Suprapubic skin (tissue), 4 donors: ENCODE results near the gene FNDC1. TPM values are rescaled to one million over a fixed set of nuclear protein-coding genes. Genes with fewer than 3 reads are reported as not detected.

ENCODE experiments used
- DNase-seq, 2 donors: peaks; one replicate each; pipeline ENCODE4 v3.0.0-alpha.2; 2019; ENCODE audit warnings: low spot score in 2 of 2
- H3K27ac ChIP-seq: fragments of 200-600 bp; sonication (generic); one replicate; pipeline ENCODE4 v1.5.1; 2019
- H3K27me3 ChIP-seq: fragments of 200-600 bp; sonication (generic); one replicate; pipeline ENCODE4 v1.5.1; 2019
- H3K36me3 ChIP-seq: fragments of 200-600 bp; sonication (generic); one replicate; pipeline ENCODE4 v1.5.1; 2019
- H3K4me1 ChIP-seq: fragments of 200-600 bp; sonication (generic); one replicate; pipeline ENCODE4 v1.5.1; 2019
- H3K4me3 ChIP-seq: fragments of 200-600 bp; sonication (generic); one replicate; pipeline ENCODE4 v1.5.1; 2019; ENCODE audit warnings: mild to moderate bottlenecking
- H3K9me3 ChIP-seq: fragments of 200-600 bp; sonication (generic); one replicate; pipeline ENCODE4 v1.5.1; 2019
- EP300 ChIP-seq: sonication (generic); formaldehyde crosslinking; IDR thresholded peaks from one replicate; pipeline ENCODE4 v1.6.1; 2017; ENCODE audit warnings: antibody characterized with exemption
- POLR2A ChIP-seq, 2 donors: fragments of 450-650 bp; IDR thresholded peaks; one replicate each; pipeline ENCODE4 v1.6.1; 2017; ENCODE audit warnings: antibody characterized with exemption in 2 of 2, mild to moderate bottlenecking in 2 of 2, moderate library complexity in 2 of 2
- POLR2AphosphoS5 ChIP-seq, 3 donors: sonication (generic); formaldehyde crosslinking; IDR thresholded peaks; one replicate each; pipeline ENCODE4 v1.6.1; 2017; ENCODE audit warnings: antibody characterized with exemption in 3 of 3
- WGBS: methylation state at CpG from one replicate; pipeline ENCODE4 v1.1.5; 2018; 5-methylcytosine and 5-hydroxymethylcytosine counted together
- total RNA-seq, 4 donors: library from RNA; depleted of rRNA; stranded (reverse); fragments of >200 nt; gene quantifications; one replicate each; pipeline ENCODE4 v1.1.0, GENCODE V29; 2016
- TF ChIP-seq, protein P1 (sequence below), 2 donors: fragments of 200-600 bp in 1 of 2; fragments of 450-650 bp in 1 of 2; sonication (generic) in 1 of 2; IDR thresholded peaks; one replicate each; pipeline ENCODE4 v1.5.1; 2016 to 2019; ENCODE audit warnings: antibody characterized with exemption in 2 of 2, mild to moderate bottlenecking in 1 of 2, moderate library complexity in 1 of 2

FNDC1 gene
- total RNA-seq, 4 donors from 2014 or later = 0.13 to 0.89 (median 0.15) TPM; not detected in 1

- DNase-seq = no peak
- TF ChIP-seq, protein P1, sequence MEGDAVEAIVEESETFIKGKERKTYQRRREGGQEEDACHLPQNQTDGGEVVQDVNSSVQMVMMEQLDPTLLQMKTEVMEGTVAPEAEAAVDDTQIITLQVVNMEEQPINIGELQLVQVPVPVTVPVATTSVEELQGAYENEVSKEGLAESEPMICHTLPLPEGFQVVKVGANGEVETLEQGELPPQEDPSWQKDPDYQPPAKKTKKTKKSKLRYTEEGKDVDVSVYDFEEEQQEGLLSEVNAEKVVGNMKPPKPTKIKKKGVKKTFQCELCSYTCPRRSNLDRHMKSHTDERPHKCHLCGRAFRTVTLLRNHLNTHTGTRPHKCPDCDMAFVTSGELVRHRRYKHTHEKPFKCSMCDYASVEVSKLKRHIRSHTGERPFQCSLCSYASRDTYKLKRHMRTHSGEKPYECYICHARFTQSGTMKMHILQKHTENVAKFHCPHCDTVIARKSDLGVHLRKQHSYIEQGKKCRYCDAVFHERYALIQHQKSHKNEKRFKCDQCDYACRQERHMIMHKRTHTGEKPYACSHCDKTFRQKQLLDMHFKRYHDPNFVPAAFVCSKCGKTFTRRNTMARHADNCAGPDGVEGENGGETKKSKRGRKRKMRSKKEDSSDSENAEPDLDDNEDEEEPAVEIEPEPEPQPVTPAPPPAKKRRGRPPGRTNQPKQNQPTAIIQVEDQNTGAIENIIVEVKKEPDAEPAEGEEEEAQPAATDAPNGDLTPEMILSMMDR (IDR thresholded peaks at IDR 0.05) = no peak
- TF ChIP-seq POLR2AphosphoS5 (IDR thresholded peaks at IDR 0.05) (no peak), EP300 (no peak)
- Histone ChIP-seq H3K36me3 (no peaks in the 10 kb centered on the region), H3K27me3 (no peaks in the 10 kb centered on the region), H3K9me3 (no peaks in the 10 kb centered on the region), H3K4me3 (no peak overlapping the region), H3K27ac (no peak overlapping the region), H3K4me1 (no peaks in the 10 kb centered on the region)
- WGBS = 91% methylated on average over 5 of the region's 5 CpGs
Measured at GRCh38 chr6:159298840-159299239, 129.6 kb downstream of the FNDC1 start.

DNA sequence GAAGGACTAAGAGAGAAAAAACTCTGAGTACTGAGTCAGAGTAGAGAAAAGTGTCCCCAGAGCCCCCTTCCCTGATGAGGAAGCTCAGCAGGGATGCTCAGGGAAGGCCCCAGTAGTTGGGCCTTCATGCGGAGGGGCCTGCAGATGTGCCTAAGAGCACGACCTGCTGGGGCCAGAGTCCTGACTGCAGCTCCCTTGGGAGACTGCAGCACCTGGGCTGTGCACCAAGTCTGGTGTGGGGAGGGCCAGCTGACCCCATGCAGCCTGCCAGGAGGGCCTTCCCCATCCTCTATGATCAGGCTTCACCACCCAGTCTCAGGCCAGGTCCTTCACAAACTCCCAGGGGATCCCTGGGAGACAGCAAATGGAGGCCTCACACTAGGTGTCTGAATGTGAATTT lies 130.4 kb downstream of the FNDC1 start:
- Histone ChIP-seq H3K4me3 (no peak overlapping the region), H3K27me3 (no peaks in the 10 kb centered on the region), H3K27ac (no peak overlapping the region), H3K4me1 (no peaks in the 10 kb centered on the region), H3K36me3 (no peaks in the 10 kb centered on the region), H3K9me3 (no peaks in the 10 kb centered on the region)
- TF ChIP-seq POLR2AphosphoS5 (IDR thresholded peaks at IDR 0.05) = no peak
- no peak for TF ChIP-seq EP300
- TF ChIP-seq POLR2A (IDR thresholded peaks at IDR 0.05) = no peak
- DNase-seq = no peak
- 94% methylated on average over 2 of the region's 2 CpGs for WGBS

DNA sequence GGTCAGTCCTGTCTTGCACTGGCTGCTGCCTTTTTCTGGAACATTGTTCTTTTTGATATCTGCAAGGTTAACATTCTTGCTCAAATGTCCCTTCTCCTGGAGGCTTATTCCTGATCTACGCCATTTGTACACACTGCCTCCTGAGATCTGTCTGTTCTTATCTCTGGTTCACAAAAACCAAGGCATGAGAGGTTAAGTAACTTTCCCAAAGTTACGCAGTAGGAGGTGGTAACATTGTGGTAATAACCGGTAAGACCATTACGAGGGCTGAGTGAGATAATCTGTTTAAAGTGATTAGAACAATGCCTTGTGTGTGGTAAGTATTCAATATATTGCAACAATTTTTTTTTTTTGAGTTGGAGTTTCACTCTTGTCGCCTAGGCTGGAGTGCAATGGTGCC lies 132.1 kb downstream of the FNDC1 start:
- DNase-seq = no peak
- WGBS = 91% methylated on average over 5 of the region's 5 CpGs
- Histone ChIP-seq H3K9me3 (no peaks in the 10 kb centered on the region), H3K4me1 (no peaks in the 10 kb centered on the region), H3K27ac (no peak overlapping the region), H3K27me3 (no peaks in the 10 kb centered on the region), H3K4me3 (no peak overlapping the region), H3K36me3 (no peaks in the 10 kb centered on the region)
- TF ChIP-seq POLR2A (IDR thresholded peaks at IDR 0.05) = no peak
- no peak for TF ChIP-seq POLR2AphosphoS5 (IDR thresholded peaks at IDR 0.05)
- TF ChIP-seq, protein P1 (IDR thresholded peaks at IDR 0.05) = no peak
- no peak for TF ChIP-seq EP300

DNA sequence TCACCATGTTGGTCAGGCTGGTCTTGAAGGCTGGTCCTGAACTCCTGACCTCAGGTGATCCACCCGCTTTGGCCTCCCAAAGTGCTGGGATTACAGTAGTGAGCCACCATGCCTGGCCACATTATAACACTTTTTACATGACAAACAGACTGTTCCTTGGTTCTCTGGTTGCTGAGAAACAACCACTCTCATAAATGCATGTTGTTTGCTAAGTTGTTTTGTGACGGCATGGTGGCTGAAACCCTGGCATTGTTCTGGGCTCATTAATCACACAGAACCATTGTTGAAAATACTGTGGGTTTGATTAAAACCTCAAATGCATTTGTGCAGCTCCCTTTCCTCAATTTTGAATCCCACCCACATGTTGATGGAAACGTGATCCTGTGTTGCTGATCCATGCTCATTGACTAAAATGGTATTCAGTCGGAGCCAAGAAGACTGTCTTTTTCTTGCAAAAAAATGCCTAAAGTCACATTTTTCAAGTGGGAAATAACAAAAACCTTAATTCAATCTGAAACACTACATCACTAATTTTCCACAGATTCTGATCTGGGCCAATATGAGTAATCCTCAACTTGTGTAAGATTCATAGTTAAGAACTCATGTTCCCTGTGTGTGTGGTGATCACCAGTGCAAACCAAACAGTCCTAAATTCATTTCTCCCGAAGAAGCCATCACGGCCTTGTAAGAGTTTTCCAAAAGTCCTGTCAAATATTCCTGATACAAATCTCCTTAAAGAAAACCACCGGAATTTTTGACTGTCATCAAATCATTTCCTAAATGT lies 132.8 kb downstream of the FNDC1 start:
- Histone ChIP-seq H3K9me3 (no peaks in the 10 kb centered on the region), H3K27ac (no peak overlapping the region), H3K36me3 (no peaks in the 10 kb centered on the region), H3K27me3 (no peaks in the 10 kb centered on the region), H3K4me1 (no peaks in the 10 kb centered on the region), H3K4me3 (no peak overlapping the region)
- DNase-seq = no peak
- TF ChIP-seq POLR2A (IDR thresholded peaks at IDR 0.05) = no peak
- no peak for TF ChIP-seq POLR2AphosphoS5 (IDR thresholded peaks at IDR 0.05)
- TF ChIP-seq, protein P1 (IDR thresholded peaks at IDR 0.05) = no peak
- no peak for TF ChIP-seq EP300
- WGBS = 67% methylated on average over 7 of the region's 7 CpGs

GRCh38 chr6:159302594-159302992 lies 133.4 kb downstream of the FNDC1 start:
- no peak for DNase-seq
- WGBS = 81% methylated on average over 5 of the region's 5 CpGs
- TF ChIP-seq EP300 (no peak), POLR2A (IDR thresholded peaks at IDR 0.05) (no peak), POLR2AphosphoS5 (IDR thresholded peaks at IDR 0.05) (no peak)
- TF ChIP-seq, protein P1 (IDR thresholded peaks at IDR 0.05) = no peak
- Histone ChIP-seq H3K4me1 (no peaks in the 10 kb centered on the region), H3K9me3 (no peaks in the 10 kb centered on the region), H3K27me3 (no peaks in the 10 kb centered on the region), H3K4me3 (no peak overlapping the region), H3K36me3 (no peaks in the 10 kb centered on the region), H3K27ac (no peak overlapping the region)
